ENCODE measurements around the gene VSIG10.

DNA sequence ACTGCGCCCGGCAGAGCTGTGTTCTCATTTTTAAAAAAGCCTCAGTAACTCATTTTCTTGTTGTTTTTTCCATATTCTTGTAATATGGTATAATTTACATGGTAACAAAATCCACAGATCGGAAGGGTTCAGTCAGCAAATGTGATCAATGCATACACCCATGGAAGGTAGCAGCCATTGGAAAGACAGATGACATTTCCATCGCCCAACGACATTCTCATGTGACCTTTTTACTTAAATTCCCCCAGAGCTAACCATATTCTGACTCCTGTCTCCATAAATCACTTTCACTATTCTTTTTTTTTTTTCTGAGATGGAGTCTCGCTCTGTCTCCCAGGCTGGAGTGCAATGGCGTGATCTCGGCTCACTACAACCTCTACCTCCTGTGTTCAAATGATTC is 37.0 kb upstream of the VSIG10 start:
- TF ChIP-seq CTCF (IDR thresholded peaks at IDR 0.05; ENCODE audit: insufficient read depth, low read depth, low read length), result no peak
- TF ChIP-seq EZH2 (IDR thresholded peaks at IDR 0.05; ENCODE audit: insufficient read depth, low read length), result no peak
